Camera-type eye (tissue), 1 donor: ENCODE data around the gene UNC79. TPM values are rescaled to one million over a fixed set of nuclear protein-coding genes. Genes with fewer than 3 reads are reported as not detected.

Experiments
- total RNA-seq: library from RNA; depleted of rRNA; stranded (reverse); fragments of >200 nt; gene quantifications from one replicate; pipeline ENCODE4 v1.2.3, GENCODE V29; 2014

UNC79 gene
- 13.7 TPM for total RNA-seq

GRCh38 chr14:93430315-93431035 is at the start of gene UNC79:
Gene UNC79, plus strand, starts transcription at chr14:93430939. Its CDS starts 91 bp downstream, at chr14:93431030.

Other genes with a start within 250 kb of the UNC79 start
- gene MOAP1, start 246.0 kb upstream of the UNC79 start, total RNA-seq: 76.4 TPM
- 11.0 TPM for gene LYSET, start 245.6 kb upstream of the UNC79 start, total RNA-seq
- gene GON7, start 223.9 kb upstream of the UNC79 start, total RNA-seq: 13.7 TPM
- gene UBR7, start 223.7 kb upstream of the UNC79 start, total RNA-seq: 44.7 TPM
- gene BTBD7, start 97.9 kb upstream of the UNC79 start, total RNA-seq: 45.7 TPM
- gene COX8C, start 83.8 kb upstream of the UNC79 start, total RNA-seq: not detected